Duodenal mucosa (tissue), 2 donors: ENCODE results near the gene UGT1A8.
"Not testable (repeated sequence)": the region's sequence is repeated elsewhere in the genome, so short reads cannot be mapped to it uniquely, and the experiment has no call there.

Experiments
- H3K27ac ChIP-seq: one replicate; pipeline ENCODE4 v1.7.0; 2013; ENCODE audit warnings: low read depth, low read length
- H3K27me3 ChIP-seq, 2 donors: one replicate each; pipeline ENCODE4 v1.7.0; 2013; ENCODE audit warnings: low read length in 2 of 2, control low read depth in 1 of 2; ENCODE audit not compliant: insufficient read depth in 2 of 2, control insufficient read depth in 1 of 2
- H3K36me3 ChIP-seq, 2 donors: one replicate each; pipeline ENCODE4 v1.7.0; 2013; ENCODE audit warnings: low read length in 2 of 2, control low read depth in 1 of 2; ENCODE audit not compliant: insufficient read depth in 2 of 2, control insufficient read depth in 1 of 2
- H3K4me1 ChIP-seq, 2 donors: one replicate each; pipeline ENCODE4 v1.7.0; 2013; ENCODE audit warnings: low read length in 2 of 2, control low read depth in 1 of 2; ENCODE audit not compliant: insufficient read depth in 2 of 2, control insufficient read depth in 1 of 2
- H3K4me3 ChIP-seq, 2 donors: one replicate each; pipeline ENCODE4 v1.7.0; 2013; ENCODE audit warnings: low read length in 2 of 2, low read depth in 1 of 2
- H3K9ac ChIP-seq, 2 donors: one replicate each; pipeline ENCODE4 v1.7.0; 2013; ENCODE audit warnings: low read length in 2 of 2, low read depth in 1 of 2
- H3K9me3 ChIP-seq, 2 donors: one replicate each; pipeline ENCODE4 v1.7.0; 2013; ENCODE audit warnings: low read length in 2 of 2, control low read depth in 1 of 2; ENCODE audit not compliant: control insufficient read depth in 1 of 2

Gene UGT1A8

GRCh38 chr2:233698740-233699139, 81.3 kb downstream of the UGT1A8 start:
- Histone ChIP-seq H3K36me3 (no peaks in the 10 kb centered on the region), H3K9ac (no peak overlapping the region), H3K4me1 (peaks cover 4 to 9% of the 10 kb centered on the region in 2 donors), H3K4me3 (no peak overlapping the region), H3K9me3 (no peaks in the 10 kb centered on the region), H3K27me3 (no peaks in the 10 kb centered on the region), H3K27ac (no peak overlapping the region)

- H3K27me3 ChIP-seq, result no peaks in the 10 kb centered on the region
- H3K9me3 ChIP-seq, result no peaks in the 10 kb centered on the region
- no peak overlapping the region for H3K4me3 ChIP-seq
- no peak overlapping the region for H3K27ac ChIP-seq
- H3K36me3 ChIP-seq, result no peaks in the 10 kb centered on the region
- H3K4me1 ChIP-seq, result peaks cover 0 to 5% of the 10 kb centered on the region in 2 donors
- no peak overlapping the region for H3K9ac ChIP-seq
These were observed 82.1 kb downstream of the UGT1A8 start for GRCh38 chr2:233699424-233700027.

GRCh38 chr2:233700028-233700635, 82.7 kb downstream of the UGT1A8 start:
- H3K27ac ChIP-seq, result no peak overlapping the region

GRCh38 chr2:233700842-233701241, 83.4 kb downstream of the UGT1A8 start:
- H3K27me3 ChIP-seq, H3K27ac ChIP-seq, H3K9me3 ChIP-seq, H3K9ac ChIP-seq, H3K4me3 ChIP-seq, H3K36me3 ChIP-seq: not testable (repeated sequence)
- peaks cover 0 to 11% of the 10 kb centered on the region in 2 donors for H3K4me1 ChIP-seq

More at GRCh38 chr2:233700028-233700635, 82.7 kb downstream of the UGT1A8 start:
- no peaks in the 10 kb centered on the region for H3K36me3 ChIP-seq
- no peaks in the 10 kb centered on the region for H3K9me3 ChIP-seq
- H3K9ac ChIP-seq, result no peak overlapping the region
- H3K4me1 ChIP-seq, result peaks cover 0 to 5% of the 10 kb centered on the region in 2 donors
- no peak overlapping the region for H3K4me3 ChIP-seq
- no peaks in the 10 kb centered on the region for H3K27me3 ChIP-seq

GRCh38 chr2:233702238-233702637, 84.8 kb downstream of the UGT1A8 start:
- Histone ChIP-seq H3K9me3 (no peaks in the 10 kb centered on the region), H3K27me3 (no peaks in the 10 kb centered on the region), H3K27ac (no peak overlapping the region), H3K9ac (no peak overlapping the region), H3K36me3 (no peaks in the 10 kb centered on the region), H3K4me1 (peaks cover 5 to 18% of the 10 kb centered on the region in 2 donors), H3K4me3 (no peak overlapping the region)

- no peak overlapping the region for H3K4me3 ChIP-seq
- no peaks in the 10 kb centered on the region for H3K9me3 ChIP-seq
- H3K27ac ChIP-seq, result no peak overlapping the region
- H3K9ac ChIP-seq, result no peak overlapping the region
- H3K27me3 ChIP-seq, result no peaks in the 10 kb centered on the region
- H3K4me1 ChIP-seq, result peaks cover 7 to 13% of the 10 kb centered on the region in 2 donors
- no peaks in the 10 kb centered on the region for H3K36me3 ChIP-seq
These were observed 88.6 kb downstream of the UGT1A8 start for GRCh38 chr2:233705911-233706506.

- no peak overlapping the region for H3K27ac ChIP-seq
- no peak overlapping the region for H3K4me3 ChIP-seq
- peaks cover 14 to 19% of the 10 kb centered on the region in 2 donors for H3K4me1 ChIP-seq
- H3K27me3 ChIP-seq, result no peaks in the 10 kb centered on the region
- H3K36me3 ChIP-seq, result no peaks in the 10 kb centered on the region
- no peak overlapping the region for H3K9ac ChIP-seq
- H3K9me3 ChIP-seq, result no peaks in the 10 kb centered on the region
These were observed 89.3 kb downstream of the UGT1A8 start for GRCh38 chr2:233706720-233707119.

- no peaks in the 10 kb centered on the region for H3K36me3 ChIP-seq
- no peaks in the 10 kb centered on the region for H3K9me3 ChIP-seq
- no peaks in the 10 kb centered on the region for H3K27me3 ChIP-seq
- H3K9ac ChIP-seq, result no peak overlapping the region
- H3K4me3 ChIP-seq, result no peak overlapping the region
- peaks cover 27 to 33% of the 10 kb centered on the region in 2 donors for H3K4me1 ChIP-seq
- H3K27ac ChIP-seq, result no peak overlapping the region
These were observed 90.7 kb downstream of the UGT1A8 start for GRCh38 chr2:233707940-233708644.

- H3K4me3 ChIP-seq, result no peak overlapping the region
- H3K9me3 ChIP-seq, result no peaks in the 10 kb centered on the region
- no peak overlapping the region for H3K27ac ChIP-seq
- H3K27me3 ChIP-seq, result no peaks in the 10 kb centered on the region
- no peaks in the 10 kb centered on the region for H3K36me3 ChIP-seq
- H3K9ac ChIP-seq, result no peak overlapping the region
- H3K4me1 ChIP-seq, result peaks cover 30 to 35% of the 10 kb centered on the region in 2 donors
These were observed 91.5 kb downstream of the UGT1A8 start for GRCh38 chr2:233708942-233709341.
